Loucy (cell line): ENCODE measurements around the gene FAT4.

ENCODE experiments used
- H2AFZ ChIP-seq: fragments of 200-600 bp; sonication (generic); 2 replicates; pipeline ENCODE4 v1.6.0; 2016; ENCODE audit warnings: antibody characterized with exemption, mild to moderate bottlenecking, low read length, moderate library complexity
- H3F3A ChIP-seq: fragments of 200-600 bp; 2 replicates; pipeline ENCODE4 v1.6.0; 2016; ENCODE audit warnings: antibody characterized with exemption, low read depth, mild to moderate bottlenecking
- H3K27me3 ChIP-seq: fragments of 200-600 bp; sonication (generic); 2 replicates; pipeline ENCODE4 v1.6.1; 2014; ENCODE audit warnings: low read length, mild to moderate bottlenecking; ENCODE audit not compliant: insufficient read depth, poor library complexity, severe bottlenecking
- H3K36me3 ChIP-seq: fragments of 200-600 bp; sonication (generic); 2 replicates; pipeline ENCODE4 v1.6.1; 2016; ENCODE audit warnings: low read length; ENCODE audit not compliant: insufficient read depth
- H3K4me1 ChIP-seq: fragments of 200-600 bp; sonication (generic); 2 replicates; pipeline ENCODE4 v1.5.1; 2014; ENCODE audit warnings: low read length, mild to moderate bottlenecking; ENCODE audit not compliant: insufficient read depth, poor library complexity, severe bottlenecking
- H3K4me2 ChIP-seq: fragments of 200-600 bp; sonication (generic); 2 replicates; pipeline ENCODE4 v1.6.0; 2014; ENCODE audit warnings: antibody characterized with exemption, low read length, low read depth, mild to moderate bottlenecking; ENCODE audit not compliant: poor library complexity, severe bottlenecking
- H3K4me3 ChIP-seq: fragments of 200-600 bp; sonication (generic); 2 replicates; pipeline ENCODE4 v1.5.1; 2014; ENCODE audit warnings: low read length, mild to moderate bottlenecking, mixed read lengths; ENCODE audit not compliant: poor library complexity, severe bottlenecking
- H3K79me2 ChIP-seq: fragments of 200-600 bp; sonication (generic); 2 replicates; pipeline ENCODE4 v1.6.1; 2014; ENCODE audit warnings: low read length; ENCODE audit not compliant: insufficient read depth
- H3K9ac ChIP-seq: fragments of 200-600 bp; sonication (generic); 2 replicates; pipeline ENCODE4 v1.6.0; 2014; ENCODE audit warnings: mild to moderate bottlenecking, low read depth, low read length, moderate library complexity; ENCODE audit not compliant: poor library complexity, severe bottlenecking
- H3K9me2 ChIP-seq: fragments of 200-600 bp; sonication (generic); replicated peaks from 2 replicates; pipeline ENCODE4 v1.6.1; 2016; ENCODE audit warnings: low read depth, low read length, mixed read lengths
- H3K9me3 ChIP-seq: fragments of 200-600 bp; sonication (generic); 2 replicates; pipeline ENCODE4 v1.6.1; 2014; ENCODE audit warnings: mild to moderate bottlenecking, antibody characterized with exemption, low read length, low read depth; ENCODE audit not compliant: insufficient read depth
- H4K20me1 ChIP-seq: fragments of 200-600 bp; sonication (generic); 2 replicates; pipeline ENCODE4 v1.6.0; 2014; ENCODE audit warnings: antibody characterized with exemption, low read length, mild to moderate bottlenecking; ENCODE audit not compliant: insufficient read depth, poor library complexity, severe bottlenecking
- EZH2phosphoT487 ChIP-seq: fragments of 200-600 bp; IDR thresholded peaks from 2 replicates; pipeline ENCODE4 v1.6.1; 2018; ENCODE audit warnings: antibody characterized with exemption, mild to moderate bottlenecking, moderate library complexity, borderline replicate concordance
- TF ChIP-seq, protein P1 (sequence below): fragments of 200-600 bp; sonication (generic); conservative IDR thresholded peaks from 2 replicates; pipeline ENCODE4 v1.5.1; 2014; ENCODE audit warnings: mild to moderate bottlenecking, antibody characterized with exemption, low read length

FAT4 gene

DNA sequence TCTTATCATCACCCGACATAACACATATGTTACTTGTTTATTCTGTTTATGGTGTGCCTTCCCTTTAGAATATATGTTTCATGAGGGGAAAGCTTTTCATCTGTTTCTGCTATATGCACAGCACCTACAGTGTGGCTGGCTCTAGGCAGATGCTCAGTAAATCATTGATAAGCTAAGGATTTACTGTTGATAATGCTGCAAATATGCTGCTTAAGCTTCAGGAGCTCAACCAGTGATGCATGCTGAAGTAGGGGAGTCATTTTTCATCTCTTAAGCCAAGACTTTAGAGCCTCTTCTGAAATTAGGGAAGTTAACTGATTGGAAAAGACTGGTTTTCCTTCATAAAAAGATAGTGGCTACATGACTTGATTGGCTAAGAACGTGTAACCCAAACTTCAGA lies 16.4 kb downstream of the FAT4 start:
- TF ChIP-seq, protein P1, sequence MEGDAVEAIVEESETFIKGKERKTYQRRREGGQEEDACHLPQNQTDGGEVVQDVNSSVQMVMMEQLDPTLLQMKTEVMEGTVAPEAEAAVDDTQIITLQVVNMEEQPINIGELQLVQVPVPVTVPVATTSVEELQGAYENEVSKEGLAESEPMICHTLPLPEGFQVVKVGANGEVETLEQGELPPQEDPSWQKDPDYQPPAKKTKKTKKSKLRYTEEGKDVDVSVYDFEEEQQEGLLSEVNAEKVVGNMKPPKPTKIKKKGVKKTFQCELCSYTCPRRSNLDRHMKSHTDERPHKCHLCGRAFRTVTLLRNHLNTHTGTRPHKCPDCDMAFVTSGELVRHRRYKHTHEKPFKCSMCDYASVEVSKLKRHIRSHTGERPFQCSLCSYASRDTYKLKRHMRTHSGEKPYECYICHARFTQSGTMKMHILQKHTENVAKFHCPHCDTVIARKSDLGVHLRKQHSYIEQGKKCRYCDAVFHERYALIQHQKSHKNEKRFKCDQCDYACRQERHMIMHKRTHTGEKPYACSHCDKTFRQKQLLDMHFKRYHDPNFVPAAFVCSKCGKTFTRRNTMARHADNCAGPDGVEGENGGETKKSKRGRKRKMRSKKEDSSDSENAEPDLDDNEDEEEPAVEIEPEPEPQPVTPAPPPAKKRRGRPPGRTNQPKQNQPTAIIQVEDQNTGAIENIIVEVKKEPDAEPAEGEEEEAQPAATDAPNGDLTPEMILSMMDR: no peak
- no peak for TF ChIP-seq EZH2phosphoT487
- H3K4me1 ChIP-seq: no peaks in the 10 kb centered on the region
- H3K4me2 ChIP-seq: no peak overlapping the region
- no peaks in the 10 kb centered on the region for H4K20me1 ChIP-seq
- H3K79me2 ChIP-seq: no peaks in the 10 kb centered on the region
- H3K4me3 ChIP-seq: no peak overlapping the region
- no peaks in the 10 kb centered on the region for H3K27me3 ChIP-seq
- H3K9ac ChIP-seq: no peak overlapping the region
- no peaks in the 10 kb centered on the region for H3K9me2 ChIP-seq
- H3K36me3 ChIP-seq: no peaks in the 10 kb centered on the region
- H2AFZ ChIP-seq: no peak overlapping the region
- H3K9me3 ChIP-seq: no peaks in the 10 kb centered on the region
- no peaks in the 10 kb centered on the region for H3F3A ChIP-seq

DNA sequence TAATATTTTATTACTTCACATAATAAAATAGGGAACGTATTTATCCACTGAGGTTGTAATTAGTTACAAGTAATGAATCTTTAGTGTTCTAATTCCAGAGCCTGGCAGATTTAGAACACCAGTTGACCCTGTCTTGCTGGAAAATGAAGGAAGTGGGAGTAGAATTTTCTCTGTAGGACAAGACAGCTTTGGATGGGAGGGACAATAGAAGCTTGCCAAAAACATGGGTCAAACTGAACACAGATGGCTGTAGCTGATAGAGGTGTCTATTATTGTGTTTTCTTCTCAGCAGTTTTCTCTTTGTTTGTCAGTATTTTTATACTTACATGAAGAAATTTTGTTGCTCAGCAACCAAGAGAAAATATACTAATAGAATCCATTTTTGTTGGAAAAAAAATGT lies 20.2 kb downstream of the FAT4 start:
- H4K20me1 ChIP-seq: no peaks in the 10 kb centered on the region
- no peaks in the 10 kb centered on the region for H3K27me3 ChIP-seq
- TF ChIP-seq EZH2phosphoT487: no peak
- TF ChIP-seq, protein P1: no peak

DNA sequence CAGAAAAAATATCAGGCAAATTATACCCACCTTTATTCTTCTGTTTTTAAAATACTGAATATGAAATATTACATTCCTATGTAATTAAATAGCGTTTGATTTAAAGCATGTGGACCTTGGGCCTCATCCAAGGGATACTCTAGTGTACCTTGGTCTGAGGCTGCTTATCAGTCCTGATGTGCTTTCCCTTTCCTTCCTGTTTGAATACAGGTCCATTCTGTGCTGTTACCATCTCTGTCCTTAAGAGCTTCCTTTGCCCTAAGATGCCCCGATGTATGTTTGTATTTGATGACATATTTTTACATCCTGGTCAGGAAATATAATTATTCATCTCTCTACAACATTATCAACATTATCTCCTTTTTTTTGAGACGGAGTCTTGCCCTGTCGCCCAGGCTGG lies 24.1 kb downstream of the FAT4 start:
- Histone ChIP-seq H3K27me3 (no peaks in the 10 kb centered on the region), H3F3A (no peaks in the 10 kb centered on the region), H3K4me1 (no peaks in the 10 kb centered on the region), H4K20me1 (no peaks in the 10 kb centered on the region), H3K36me3 (no peaks in the 10 kb centered on the region), H3K79me2 (no peaks in the 10 kb centered on the region), H3K9ac (no peak overlapping the region), H3K4me2 (no peak overlapping the region), H2AFZ (no peak overlapping the region), H3K9me2 (no peaks in the 10 kb centered on the region), H3K4me3 (no peak overlapping the region), H3K9me3 (no peaks in the 10 kb centered on the region)
- no peak for TF ChIP-seq EZH2phosphoT487
- TF ChIP-seq, protein P1: no peak

More for the DNA sequence above, 20.2 kb downstream of the FAT4 start:
- Histone ChIP-seq H2AFZ (no peak overlapping the region), H3K9ac (no peak overlapping the region), H3K9me2 (no peaks in the 10 kb centered on the region), H3K4me2 (no peak overlapping the region), H3K36me3 (no peaks in the 10 kb centered on the region), H3K4me3 (no peak overlapping the region), H3K4me1 (no peaks in the 10 kb centered on the region), H3F3A (no peaks in the 10 kb centered on the region), H3K79me2 (no peaks in the 10 kb centered on the region), H3K9me3 (no peaks in the 10 kb centered on the region)
